Superior temporal gyrus (tissue), 1 donor: ENCODE measurements around the gene ZBED1.
"Not testable (repeated sequence)": the region's sequence is repeated elsewhere in the genome, so short reads cannot be mapped to it uniquely, and the experiment has no call there.

Source experiments
- DNase-seq: peaks from one replicate; pipeline ENCODE4 v3.0.0-alpha.2; 2016; ENCODE audit errors: extremely low spot score

Gene ZBED1

DNA sequence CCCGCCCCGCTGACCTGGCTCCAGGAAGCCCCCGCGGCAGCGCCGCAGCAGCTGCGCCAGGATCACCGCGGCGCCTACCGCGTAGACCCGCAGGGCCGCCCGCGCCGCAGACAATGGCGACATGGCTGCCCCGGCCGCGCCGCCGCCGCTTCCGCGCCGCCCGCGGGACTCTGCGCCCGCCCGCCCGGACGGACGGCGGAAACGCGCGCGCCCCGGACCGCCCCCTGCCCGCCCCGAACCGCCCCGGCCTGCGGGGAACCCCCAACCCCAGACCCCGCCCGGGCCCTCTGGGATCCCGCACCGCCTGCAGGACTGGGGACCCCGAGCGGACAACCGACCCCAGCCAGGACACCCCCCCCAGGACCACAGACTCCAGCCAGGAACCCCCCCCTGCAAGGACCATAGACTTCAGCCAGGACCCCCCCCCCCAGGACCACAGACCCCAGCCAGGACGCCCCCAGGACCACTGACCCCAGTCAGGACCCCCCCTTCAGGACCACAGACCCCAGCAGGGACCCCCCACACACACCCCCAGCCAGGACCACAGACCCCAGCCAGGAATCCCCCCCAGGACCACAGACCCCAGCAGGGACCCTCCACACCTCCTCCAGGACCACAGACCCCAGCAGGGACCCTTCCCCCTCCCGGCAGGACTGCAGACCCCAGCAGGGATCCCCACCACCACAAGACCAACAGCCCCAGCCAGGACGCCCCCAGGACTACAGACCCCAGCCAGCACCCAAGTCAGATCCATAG lies at the start of gene ZBED1, which contains the start of gene DHRSX:
ZBED1 (minus strand) TSS at position 174 of the 756 bp plus-strand sequence. CDS start 10,257 bp downstream, outside the sequence.
DHRSX (minus strand) TSS at position 174 of the 756 bp plus-strand sequence; CDS start at position 123, 51 bp downstream.
- DNase-seq: no peak

- DNase-seq: no peak
These were observed 49.1 kb upstream of the ZBED1 start for GRCh38 chrX:2549876-2550275.

DNA sequence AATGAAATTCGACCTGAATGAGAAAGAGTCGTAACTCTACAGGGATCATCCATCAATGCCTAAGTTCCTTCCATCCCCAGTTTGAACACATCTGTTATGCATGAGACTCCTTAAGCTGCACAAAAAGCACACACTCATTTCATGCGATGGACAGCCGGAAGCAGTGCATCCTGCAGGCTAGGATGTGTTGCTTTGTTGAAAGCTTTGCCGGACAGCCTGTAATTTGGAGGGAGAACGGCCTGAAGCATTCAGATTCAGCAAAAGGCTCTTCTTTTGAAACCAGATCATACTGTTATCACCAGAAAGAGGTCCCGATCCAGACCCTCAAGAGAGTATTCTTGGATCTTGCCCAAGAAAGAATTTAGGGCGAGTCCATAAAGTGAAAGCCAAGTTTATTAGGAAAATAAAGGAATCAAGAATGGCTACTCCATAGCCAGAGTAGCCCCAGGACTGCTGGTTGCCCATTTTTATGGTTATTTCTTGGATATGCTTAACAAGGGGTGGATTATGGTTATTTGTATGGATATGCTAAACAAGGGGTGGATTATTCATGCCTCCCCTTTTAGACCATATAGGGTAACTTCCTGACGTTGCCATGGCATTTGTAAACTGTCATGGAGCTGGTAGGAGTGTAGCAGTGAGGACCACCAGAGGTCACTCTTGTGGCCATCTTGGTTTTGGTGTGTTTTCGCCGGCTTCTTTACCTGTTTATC lies 48.1 kb upstream of the ZBED1 start:
- no peak for DNase-seq

DNA sequence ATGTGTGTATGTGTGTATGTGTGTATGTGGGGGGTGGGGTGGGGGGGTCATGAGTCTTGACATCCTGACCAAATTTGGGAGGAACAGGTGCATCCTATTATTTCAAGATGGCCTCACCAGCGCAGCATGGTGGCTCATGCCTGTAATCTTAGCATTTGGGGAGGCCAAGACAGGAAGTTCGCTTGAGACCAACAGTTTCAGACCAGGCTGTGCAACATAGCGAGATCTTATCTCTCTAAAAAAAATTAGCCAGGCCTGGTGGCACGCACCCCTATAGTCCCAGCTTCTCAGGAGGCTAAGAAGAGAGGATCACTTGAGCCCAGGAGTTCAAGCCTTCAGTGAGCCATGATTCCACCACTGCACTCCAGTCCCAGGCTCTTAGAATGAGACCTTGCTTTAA lies 47.0 kb upstream of the ZBED1 start:
- DNase-seq: no peak

GRCh38 chrX:2546496-2546895 lies 45.7 kb upstream of the ZBED1 start:
- no peak for DNase-seq

- no peak for DNase-seq
These were observed 44.4 kb upstream of the ZBED1 start for GRCh38 chrX:2545144-2545543.

DNA sequence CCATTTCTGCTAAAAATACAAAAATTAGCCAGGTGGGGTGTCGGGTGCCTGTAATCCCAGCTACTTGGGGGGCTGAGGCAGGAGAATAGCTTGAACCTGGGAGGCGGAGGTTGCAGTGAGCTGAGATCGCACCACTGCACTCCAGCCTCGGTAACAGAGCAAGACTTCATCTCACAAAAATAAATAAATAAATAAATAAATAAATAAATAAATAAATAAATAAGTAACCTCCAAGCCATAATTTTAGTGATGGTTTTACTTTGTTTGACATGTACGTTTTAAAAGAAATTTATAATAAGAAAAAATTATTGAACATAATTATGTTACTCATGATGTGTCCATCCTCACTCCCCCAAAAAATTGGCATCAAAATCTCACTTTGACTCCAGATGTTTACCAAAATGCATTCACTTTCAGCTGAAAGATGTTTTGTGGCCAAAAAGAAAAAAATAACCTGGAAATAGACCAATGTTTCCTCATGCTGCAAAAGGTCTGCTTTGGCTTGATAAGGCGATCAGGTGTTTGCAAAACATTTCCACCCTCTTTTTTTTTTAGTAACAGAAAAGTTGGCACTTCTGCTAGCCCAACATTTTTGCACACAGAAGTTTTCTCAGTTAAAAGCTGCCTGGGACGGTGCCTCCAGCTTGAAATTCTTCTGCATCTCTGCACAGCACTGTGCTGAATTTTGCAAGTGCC lies 42.2 kb upstream of the ZBED1 start:
- no peak for DNase-seq

GRCh38 chrX:2541603-2542002 lies 40.8 kb upstream of the ZBED1 start:
- DNase-seq: no peak

- no peak for DNase-seq
These were observed 39.7 kb upstream of the ZBED1 start for GRCh38 chrX:2540426-2540947.

- no peak for DNase-seq
These were observed 38.8 kb upstream of the ZBED1 start for GRCh38 chrX:2539586-2539985.

GRCh38 chrX:2538031-2538757 lies 37.4 kb upstream of the ZBED1 start:
- peak; percentile 52 for DNase-seq

- DNase-seq: no peak
These were observed 36.2 kb upstream of the ZBED1 start for GRCh38 chrX:2536974-2537373.

- DNase-seq: no peak
These were observed 35.4 kb upstream of the ZBED1 start for GRCh38 chrX:2536141-2536540.

DNA sequence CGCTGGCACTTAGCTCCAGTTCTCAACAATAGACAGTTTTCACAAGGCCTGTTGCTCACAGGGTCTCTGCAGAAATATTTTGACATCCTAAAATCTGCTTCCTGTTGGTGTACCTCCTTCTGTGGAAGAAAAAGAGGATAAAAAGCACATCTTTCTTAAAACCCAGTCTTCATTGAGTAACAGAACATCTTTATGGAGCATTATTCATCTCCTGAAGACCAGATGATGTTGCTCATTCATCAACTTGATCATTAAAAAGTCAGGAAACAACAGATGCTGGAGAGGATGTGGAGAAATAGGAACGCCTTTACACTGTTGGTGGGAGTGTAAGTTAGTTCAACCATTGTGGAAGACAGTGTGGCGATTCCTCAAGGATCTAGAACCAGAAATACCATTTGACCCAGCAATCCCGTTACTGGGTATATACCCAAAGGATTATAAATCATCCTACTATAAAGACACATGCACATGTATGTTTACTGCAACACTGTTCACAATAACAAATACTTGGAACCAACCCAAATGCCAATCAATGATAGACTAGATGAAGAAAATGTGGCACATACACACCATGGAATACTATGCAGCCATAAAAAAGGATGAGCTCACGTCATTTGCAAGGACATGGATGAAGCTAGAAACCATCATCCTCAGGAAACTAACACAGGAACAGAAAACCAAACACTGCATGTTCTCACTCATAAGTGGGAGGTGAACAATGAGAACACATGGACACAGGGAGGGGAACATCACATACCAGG lies 33.7 kb upstream of the ZBED1 start:
- DNase-seq: not testable (repeated sequence)

- DNase-seq: no peak
These were observed 32.6 kb upstream of the ZBED1 start for GRCh38 chrX:2533424-2533823.

DNA sequence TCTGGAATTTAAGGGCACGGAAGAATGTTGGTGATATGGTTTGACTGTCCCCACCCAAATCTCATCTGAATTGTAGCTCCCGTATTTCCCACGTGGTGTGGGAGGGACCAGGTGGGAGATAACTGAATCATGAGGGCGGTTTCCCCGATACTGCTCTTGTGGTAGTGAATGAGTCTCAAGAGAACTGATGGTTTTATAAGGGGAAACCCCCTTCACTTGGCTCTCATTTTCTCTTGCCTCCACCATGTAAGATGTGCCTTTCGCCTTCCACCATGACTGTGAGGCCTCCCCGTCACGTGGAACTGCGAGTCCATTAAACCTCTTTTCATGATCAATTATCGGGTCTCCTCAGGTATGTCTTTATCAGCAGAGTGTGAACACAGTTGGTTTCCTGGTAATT lies 25.6 kb upstream of the ZBED1 start:
- no peak for DNase-seq

DNA sequence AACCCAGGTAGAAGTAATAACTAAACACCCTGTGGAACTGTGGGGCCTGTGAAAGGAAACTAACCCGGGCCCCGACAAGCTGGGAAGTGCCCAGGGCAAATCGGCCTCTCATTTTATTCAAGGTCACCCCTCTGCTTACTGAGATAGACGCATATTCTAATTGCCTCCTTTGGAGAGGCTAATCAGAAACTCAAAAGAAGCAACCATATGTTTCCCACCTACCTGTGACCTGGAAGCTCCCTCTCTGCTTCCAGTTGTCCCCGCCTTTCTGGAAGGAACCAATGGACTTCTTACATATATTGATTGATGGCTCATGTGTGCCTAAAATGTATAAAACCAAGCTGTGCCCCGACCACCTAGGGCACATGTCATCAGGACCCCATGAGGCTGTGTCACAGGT lies 23.1 kb upstream of the ZBED1 start:
- no peak for DNase-seq

- DNase-seq: no peak
These were observed 21.2 kb upstream of the ZBED1 start for GRCh38 chrX:2521927-2522386.

- DNase-seq: no peak
These were observed 20.5 kb upstream of the ZBED1 start for GRCh38 chrX:2521092-2521926.

DNA sequence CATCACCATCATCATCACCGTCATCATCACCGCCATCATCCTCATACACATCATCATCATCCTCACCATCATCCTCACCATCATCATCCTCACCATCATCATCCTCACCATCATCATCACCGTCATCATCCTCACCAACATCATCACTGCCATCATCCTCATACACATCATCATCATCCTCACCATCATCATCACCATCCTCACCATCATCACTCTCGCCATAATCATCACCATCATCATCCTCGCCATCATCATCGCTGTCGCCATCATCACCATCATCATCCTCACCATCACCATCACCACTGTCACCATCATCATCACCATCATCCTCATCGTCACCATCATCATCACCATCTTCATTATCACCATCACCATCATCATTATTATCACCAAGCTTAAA lies 19.8 kb upstream of the ZBED1 start:
- no peak for DNase-seq
